Parathyroid adenoma (tissue), 2 donors: Measurements from ENCODE around the gene PCBP4.

Source experiments
- H2AFZ ChIP-seq: fragments of 300-600 bp; sonication (generic); one replicate; pipeline ENCODE4 v1.7.0; 2017; ENCODE audit warnings: antibody characterized with exemption, mild to moderate bottlenecking
- H3K27ac ChIP-seq: fragments of 300-600 bp; sonication (generic); one replicate; pipeline ENCODE4 v1.7.0; 2017
- H3K27me3 ChIP-seq: fragments of 300-600 bp; sonication (generic); one replicate; pipeline ENCODE4 v1.7.0; 2017; ENCODE audit warnings: low read length; ENCODE audit not compliant: control insufficient read depth, insufficient read depth
- H3K36me3 ChIP-seq: fragments of 300-600 bp; sonication (generic); one replicate; pipeline ENCODE4 v1.7.0; 2017; ENCODE audit warnings: low read length; ENCODE audit not compliant: control insufficient read depth, insufficient read depth
- H3K4me1 ChIP-seq: fragments of 300-600 bp; sonication (generic); one replicate; pipeline ENCODE4 v1.7.0; 2017; ENCODE audit warnings: control low read depth
- H3K4me2 ChIP-seq: fragments of 300-600 bp; sonication (generic); one replicate; pipeline ENCODE4 v1.7.0; 2017; ENCODE audit warnings: low read length
- H3K4me3 ChIP-seq: fragments of 300-600 bp; sonication (generic); one replicate; pipeline ENCODE4 v1.7.0; 2017; ENCODE audit warnings: low read depth, low read length
- H3K79me2 ChIP-seq: fragments of 300-600 bp; sonication (generic); one replicate; pipeline ENCODE4 v1.7.0; 2017; ENCODE audit warnings: control low read depth
- H3K9ac ChIP-seq: fragments of 300-600 bp; sonication (generic); one replicate; pipeline ENCODE4 v1.7.0; 2017; ENCODE audit warnings: mild to moderate bottlenecking
- H3K9me3 ChIP-seq: fragments of 300-600 bp; sonication (generic); one replicate; pipeline ENCODE4 v1.7.0; 2017; ENCODE audit warnings: low read length; ENCODE audit not compliant: control insufficient read depth
- CTCF ChIP-seq: fragments of 300-600 bp; sonication (generic); IDR thresholded peaks from one replicate; pipeline ENCODE4 v1.7.0; 2017; ENCODE audit warnings: antibody characterized with exemption, mild to moderate bottlenecking
- donor health status: primary hyperparathyroidism.

PCBP4 gene

GRCh38 chr3:51969841-51970240 is 2.6 kb upstream of the PCBP4 start:
- Histone ChIP-seq H2AFZ (no peak overlapping the region), H3K9me3 (no peaks in the 10 kb centered on the region), H3K27me3 (no peaks in the 10 kb centered on the region), H3K79me2 (no peaks in the 10 kb centered on the region), H3K4me1 (peaks cover 23% of the 10 kb centered on the region), H3K27ac (no peak overlapping the region), H3K4me2 (no peak overlapping the region), H3K36me3 (no peaks in the 10 kb centered on the region), H3K9ac (no peak overlapping the region), H3K4me3 (no peak overlapping the region)
- TF ChIP-seq CTCF = no peak

- Histone ChIP-seq H3K79me2 (no peaks in the 10 kb centered on the region), H3K4me1 (peaks cover 18% of the 10 kb centered on the region), H3K27me3 (no peaks in the 10 kb centered on the region), H3K27ac (no peak overlapping the region), H3K9me3 (no peaks in the 10 kb centered on the region), H3K9ac (no peak overlapping the region), H3K4me3 (no peak overlapping the region), H2AFZ (no peak overlapping the region), H3K4me2 (no peak overlapping the region), H3K36me3 (no peaks in the 10 kb centered on the region)
- no peak for TF ChIP-seq CTCF
These were observed 1.8 kb upstream of the PCBP4 start for GRCh38 chr3:51968883-51969678.

- H3K36me3 ChIP-seq = no peaks in the 10 kb centered on the region
- H3K4me1 ChIP-seq = peaks cover 17% of the 10 kb centered on the region
- no peak for TF ChIP-seq CTCF
These were observed 1.0 kb upstream of the PCBP4 start for GRCh38 chr3:51968170-51968775.

GRCh38 chr3:51966922-51967383 is 301 bp downstream of the PCBP4 start:
- no peaks in the 10 kb centered on the region for H3K36me3 ChIP-seq
- no peak for TF ChIP-seq CTCF

More at GRCh38 chr3:51968170-51968775, 1.0 kb upstream of the PCBP4 start:
- no peaks in the 10 kb centered on the region for H3K79me2 ChIP-seq
- H3K27ac ChIP-seq = peak overlapping the region; percentile 55
- peak overlapping the region; percentile 57 for H3K4me3 ChIP-seq
- no peaks in the 10 kb centered on the region for H3K9me3 ChIP-seq
- H2AFZ ChIP-seq = peak overlapping the region; percentile 71
- no peaks in the 10 kb centered on the region for H3K27me3 ChIP-seq
- H3K4me2 ChIP-seq = peak overlapping the region; percentile 98
- H3K9ac ChIP-seq = no peak overlapping the region

More at GRCh38 chr3:51966922-51967383, 301 bp downstream of the PCBP4 start:
- Histone ChIP-seq H3K27ac (no peak overlapping the region), H3K9me3 (no peaks in the 10 kb centered on the region), H2AFZ (peak overlapping the region; percentile 74), H3K79me2 (no peaks in the 10 kb centered on the region), H3K4me1 (peaks cover 17% of the 10 kb centered on the region), H3K27me3 (no peaks in the 10 kb centered on the region), H3K9ac (peak overlapping the region; percentile 71), H3K4me2 (peak overlapping the region; percentile 74), H3K4me3 (peak overlapping the region; percentile 56)
